Measurements from ENCODE around the gene PIAS2.
"Not testable (repeated sequence)": the region's sequence is repeated elsewhere in the genome, so short reads cannot be mapped to it uniquely, and the experiment has no call there.

Gene PIAS2

GRCh38 chr18:46903406-46903805 lies 13.9 kb downstream of the PIAS2 start:
- DNase-seq (ENCODE audit: low read depth in 2 of 2) = no peak

- DNase-seq (ENCODE audit: low read depth in 2 of 2) = no peak
Observed at GRCh38 chr18:46899274-46899948, 17.9 kb downstream of the PIAS2 start.

- DNase-seq (ENCODE audit: low read depth in 2 of 2) = no peak
Observed at GRCh38 chr18:46894124-46894523, 23.2 kb downstream of the PIAS2 start.

GRCh38 chr18:46893360-46893759 lies 23.9 kb downstream of the PIAS2 start:
- no peak for DNase-seq (ENCODE audit: low read depth in 2 of 2)

GRCh38 chr18:46892842-46893241 lies 24.5 kb downstream of the PIAS2 start:
- no peak for DNase-seq (ENCODE audit: low read depth in 2 of 2)

- DNase-seq (ENCODE audit: low read depth in 2 of 2) = no peak
Observed at GRCh38 chr18:46891742-46892214, 25.5 kb downstream of the PIAS2 start.

- no peak for DNase-seq (ENCODE audit: low read depth in 2 of 2)
Observed at GRCh38 chr18:46888965-46889364, 28.3 kb downstream of the PIAS2 start.

GRCh38 chr18:46886893-46887292 lies 30.4 kb downstream of the PIAS2 start:
- no peak for DNase-seq (ENCODE audit: low read depth in 2 of 2)

- DNase-seq (ENCODE audit: low read depth in 2 of 2) = no peak
Observed at GRCh38 chr18:46883180-46883579, 34.1 kb downstream of the PIAS2 start.

- no peak for DNase-seq (ENCODE audit: low read depth in 2 of 2)
Observed at GRCh38 chr18:46877329-46877987, 39.8 kb downstream of the PIAS2 start.

- no peak for DNase-seq (ENCODE audit: low read depth in 2 of 2)
Observed at GRCh38 chr18:46868169-46868921, 49.0 kb downstream of the PIAS2 start.

- DNase-seq (ENCODE audit: low read depth in 2 of 2) = no peak
Observed at GRCh38 chr18:46867367-46868143, 49.8 kb downstream of the PIAS2 start.

- no peak for DNase-seq (ENCODE audit: low read depth in 2 of 2)
Observed at GRCh38 chr18:46866523-46866922, 50.8 kb downstream of the PIAS2 start.

GRCh38 chr18:46865245-46865644 lies 52.1 kb downstream of the PIAS2 start:
- DNase-seq (ENCODE audit: low read depth in 2 of 2) = not testable (repeated sequence)

GRCh38 chr18:46859855-46860254 lies 57.5 kb downstream of the PIAS2 start:
- DNase-seq (ENCODE audit: low read depth in 2 of 2) = no peak

GRCh38 chr18:46858290-46858689 lies 59.0 kb downstream of the PIAS2 start:
- no peak for DNase-seq (ENCODE audit: low read depth in 2 of 2)

- DNase-seq (ENCODE audit: low read depth in 2 of 2) = no peak
Observed at GRCh38 chr18:46856973-46857372, 60.3 kb downstream of the PIAS2 start.

GRCh38 chr18:46849007-46849406 lies 68.3 kb downstream of the PIAS2 start:
- no peak for DNase-seq (ENCODE audit: low read depth in 2 of 2)

GRCh38 chr18:46843372-46843771 lies 73.9 kb downstream of the PIAS2 start:
- DNase-seq (ENCODE audit: low read depth in 2 of 2) = no peak

GRCh38 chr18:46842583-46842982 lies 74.7 kb downstream of the PIAS2 start:
- DNase-seq (ENCODE audit: low read depth in 2 of 2) = no peak

GRCh38 chr18:46833899-46834298 lies 83.4 kb downstream of the PIAS2 start:
- DNase-seq (ENCODE audit: low read depth in 2 of 2) = no peak

- no peak for DNase-seq (ENCODE audit: low read depth in 2 of 2)
Observed at GRCh38 chr18:46832849-46833248, 84.5 kb downstream of the PIAS2 start.

Measured in stimulated activated CD8-positive, alpha-beta memory T cell treated with anti-CD3 and anti-CD28 coated beads, Interleukin-15, amount 100 ng/mL, for 4 hours (primary cell).